ENCODE data around the gene TRPC5OS.

TRPC5OS gene

GRCh38 chrX:111914398-111915090, 38.6 kb downstream of the TRPC5OS start:
- DNase-seq, result no peak

GRCh38 chrX:111917591-111917990, 41.6 kb downstream of the TRPC5OS start:
- no peak for DNase-seq

- DNase-seq, result no peak
These were observed 52.5 kb downstream of the TRPC5OS start for GRCh38 chrX:111928456-111928855.

Measured in amniotic stem cell (primary cell).